HEK293 (cell line): ENCODE results near the gene ELAVL4.

Source experiments
- CTCF ChIP-seq: fragments of 450-650 bp; formaldehyde crosslinking; IDR thresholded peaks from 2 replicates; pipeline ENCODE4 v1.5.1; 2016; ENCODE audit warnings: missing biosample characterization, missing genetic modification characterization
- ELK4 ChIP-seq: IDR thresholded peaks from 2 replicates; pipeline ENCODE4 v1.6.1; 2011; ENCODE audit warnings: mild to moderate bottlenecking, low read depth, low read length, borderline replicate concordance
- ZNF292 ChIP-seq: fragments of 450-650 bp; formaldehyde crosslinking; IDR thresholded peaks from 2 replicates; pipeline ENCODE4 v1.5.1; 2016; ENCODE audit warnings: low read depth, missing biosample characterization, missing genetic modification characterization, borderline replicate concordance
- ZNF654 ChIP-seq: fragments of 450-650 bp; formaldehyde crosslinking; IDR thresholded peaks from 2 replicates; pipeline ENCODE4 v1.5.1; 2016; ENCODE audit warnings: low read depth, missing biosample characterization, missing genetic modification characterization

- no peak for TF ChIP-seq ZNF654
- TF ChIP-seq ZNF292 (tag by site-specific recombination) = no peak
- TF ChIP-seq ELK4 = no peak
- TF ChIP-seq CTCF = no peak
Measured at GRCh38 chr1:50228871-50229384, 120.2 kb downstream of the ELAVL4 start.
